Right lobe of liver (tissue), 6 donors: Measurements from ENCODE around the gene KCNQ5. TPM values are rescaled to one million over a fixed set of nuclear protein-coding genes. Genes with fewer than 3 reads are reported as not detected.

Experiments
- ATAC-seq, 4 donors: fragments of 200-7000 bp; cut with Tn5 transposase; one replicate each; pipeline ENCODE4 v1.9.1; 2020; ENCODE audit warnings: mild to moderate bottlenecking in 4 of 4, moderate library complexity in 4 of 4
- DNase-seq, 3 donors: peaks; one replicate each; pipeline ENCODE4 v3.0.0-alpha.2; 2020
- H3K27ac ChIP-seq, 3 donors: fragments of 200-600 bp; one replicate each; pipeline ENCODE4 v1.8.0; 2022
- H3K27me3 ChIP-seq, 2 donors: fragments of 200-600 bp; one replicate each; pipeline ENCODE4 v1.8.0; 2022
- H3K36me3 ChIP-seq, 4 donors: fragments of 200-600 bp; sonication (generic) in 1 of 4; one replicate each; pipeline versions ENCODE4 v1.5.1 to v1.8.0; 2017 to 2022; ENCODE audit warnings: control low read depth in 1 of 4
- H3K4me1 ChIP-seq, 4 donors: fragments of 200-600 bp; sonication (generic) in 1 of 4; one replicate each; pipeline versions ENCODE4 v1.5.1 to v1.8.0; 2017 to 2022; ENCODE audit warnings: control low read depth in 1 of 4
- H3K4me3 ChIP-seq, 3 donors: fragments of 200-600 bp; one replicate each; pipeline ENCODE4 v1.8.0; 2022
- H3K9me3 ChIP-seq, 4 donors: fragments of 200-600 bp; sonication (generic) in 1 of 4; one replicate each; pipeline versions ENCODE4 v1.5.1 to v1.8.0; 2017 to 2022; ENCODE audit warnings: control low read depth in 1 of 4
- POLR2A ChIP-seq: fragments of 450-650 bp; IDR thresholded peaks from one replicate; pipeline ENCODE4 v1.6.1; 2017; ENCODE audit warnings: antibody characterized with exemption, mild to moderate bottlenecking
- WGBS: methylation state at CpG from one replicate; pipeline ENCODE4 v1.1.6; 2018; ENCODE audit warnings: low coverage, low lambda C conversion rate; ENCODE audit not compliant: insufficient coverage; ENCODE audit errors: missing lambda C conversion rate; 5-methylcytosine and 5-hydroxymethylcytosine counted together
- intact Hi-C, 2 donors: fragments of 100-400 bp; cut with DNase I; formaldehyde crosslinking; loops; one replicate each; pipeline versions ENCODE4 v1.11.2 to v1.14.1; 2022
- total RNA-seq, 6 experiments: library from RNA; depleted of rRNA in 2 of 6; stranded (reverse); fragments of >200 nt in 2 of 6; fragmentation: NEBNext Ultra II Directional in 3 of 6; extraction: Animal tissue kit (Norgen Biotek cat#: 25700) in 3 of 6; gene quantifications; one replicate each; pipeline versions ENCODE4 v1.1.0 to v1.2.4, GENCODE V29; 2016 to 2023
- TF ChIP-seq, protein P1 (sequence below), 4 donors: fragments of 200-600 bp in 3 of 4; fragments of 450-650 bp in 1 of 4; IDR thresholded peaks; one replicate each; pipeline versions ENCODE4 v1.5.1 to v1.8.0; 2016 to 2022; ENCODE audit warnings: antibody characterized with exemption in 4 of 4, mild to moderate bottlenecking in 2 of 4
- donor health status: DM: no; HTN: yes; CAD: no.
- donor health status: DM: no; HTN: no; CAD: no.
- donor health status: DM: no; HTN: no; CAD: no.
- donor health status: DM: no; HTN: yes; CAD: no.
- donor health status: DM: no; HTN: yes; CAD: no.

KCNQ5 gene
- total RNA-seq, 6 experiments from 2014 or later = 0.04 to 0.11 TPM; not detected in 4

DNA sequence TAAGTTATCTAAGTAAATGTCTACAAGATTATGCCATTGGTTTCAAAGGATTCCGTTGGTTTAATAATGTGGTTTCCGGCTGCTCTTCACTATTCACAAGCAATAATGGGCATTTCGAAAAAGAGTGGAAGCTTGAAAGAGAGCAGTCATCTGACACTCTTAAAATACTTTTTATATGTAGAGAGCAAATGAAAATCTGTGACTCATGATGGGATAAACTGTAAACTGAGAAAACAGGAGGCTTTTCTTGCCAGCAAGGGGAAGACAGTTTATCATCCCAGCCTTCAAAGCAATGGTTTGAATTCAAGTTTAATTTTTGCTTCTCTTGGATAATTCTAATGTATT, 457.7 kb downstream of the KCNQ5 start:
- intact Hi-C loops = no loop called here
- no peaks in the 10 kb centered on the region for H3K36me3 ChIP-seq

DNA sequence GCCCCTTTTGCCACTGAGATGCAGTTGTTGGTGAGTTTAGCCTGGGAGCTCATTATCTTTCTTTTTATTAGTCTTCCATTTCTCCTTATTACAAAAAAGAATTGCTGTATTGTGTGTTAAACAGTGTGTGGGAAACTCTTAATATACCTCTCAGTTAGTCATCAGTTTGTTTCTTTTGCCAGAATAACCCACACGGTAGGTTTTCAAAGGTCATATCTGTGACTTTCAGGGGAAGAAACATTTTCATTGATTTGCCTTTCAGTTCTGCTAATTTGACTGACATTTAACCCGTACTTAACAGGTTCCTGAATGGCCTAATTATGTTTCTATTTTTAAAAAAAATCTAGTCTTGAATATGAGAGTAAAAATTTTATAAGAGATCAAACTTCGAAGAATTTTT, 458.1 kb downstream of the KCNQ5 start:
- intact Hi-C loops = no loop called here
- WGBS = 32% methylated on average over 3 of the region's 3 CpGs
- no peaks in the 10 kb centered on the region for H3K4me1 ChIP-seq
- H3K9me3 ChIP-seq = no peaks in the 10 kb centered on the region
- H3K4me3 ChIP-seq = no peak overlapping the region
- ATAC-seq (no peak), DNase-seq (no peak)
- TF ChIP-seq, protein P1, sequence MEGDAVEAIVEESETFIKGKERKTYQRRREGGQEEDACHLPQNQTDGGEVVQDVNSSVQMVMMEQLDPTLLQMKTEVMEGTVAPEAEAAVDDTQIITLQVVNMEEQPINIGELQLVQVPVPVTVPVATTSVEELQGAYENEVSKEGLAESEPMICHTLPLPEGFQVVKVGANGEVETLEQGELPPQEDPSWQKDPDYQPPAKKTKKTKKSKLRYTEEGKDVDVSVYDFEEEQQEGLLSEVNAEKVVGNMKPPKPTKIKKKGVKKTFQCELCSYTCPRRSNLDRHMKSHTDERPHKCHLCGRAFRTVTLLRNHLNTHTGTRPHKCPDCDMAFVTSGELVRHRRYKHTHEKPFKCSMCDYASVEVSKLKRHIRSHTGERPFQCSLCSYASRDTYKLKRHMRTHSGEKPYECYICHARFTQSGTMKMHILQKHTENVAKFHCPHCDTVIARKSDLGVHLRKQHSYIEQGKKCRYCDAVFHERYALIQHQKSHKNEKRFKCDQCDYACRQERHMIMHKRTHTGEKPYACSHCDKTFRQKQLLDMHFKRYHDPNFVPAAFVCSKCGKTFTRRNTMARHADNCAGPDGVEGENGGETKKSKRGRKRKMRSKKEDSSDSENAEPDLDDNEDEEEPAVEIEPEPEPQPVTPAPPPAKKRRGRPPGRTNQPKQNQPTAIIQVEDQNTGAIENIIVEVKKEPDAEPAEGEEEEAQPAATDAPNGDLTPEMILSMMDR (IDR thresholded peaks at IDR 0.05) = no peak
- no peak for TF ChIP-seq POLR2A
- no peaks in the 10 kb centered on the region for H3K27me3 ChIP-seq
- no peak overlapping the region for H3K27ac ChIP-seq
- H3K36me3 ChIP-seq = no peaks in the 10 kb centered on the region

More for the DNA sequence above, 457.7 kb downstream of the KCNQ5 start:
- ATAC-seq = no peak
- no peaks in the 10 kb centered on the region for H3K27me3 ChIP-seq
- no peaks in the 10 kb centered on the region for H3K9me3 ChIP-seq
- no peak for DNase-seq
- no peak overlapping the region for H3K4me3 ChIP-seq
- no peak overlapping the region for H3K27ac ChIP-seq
- 49% methylated on average over 3 of the region's 3 CpGs for WGBS
- no peaks in the 10 kb centered on the region for H3K4me1 ChIP-seq
- TF ChIP-seq, protein P1 (IDR thresholded peaks at IDR 0.05) = no peak
- TF ChIP-seq POLR2A = no peak

DNA sequence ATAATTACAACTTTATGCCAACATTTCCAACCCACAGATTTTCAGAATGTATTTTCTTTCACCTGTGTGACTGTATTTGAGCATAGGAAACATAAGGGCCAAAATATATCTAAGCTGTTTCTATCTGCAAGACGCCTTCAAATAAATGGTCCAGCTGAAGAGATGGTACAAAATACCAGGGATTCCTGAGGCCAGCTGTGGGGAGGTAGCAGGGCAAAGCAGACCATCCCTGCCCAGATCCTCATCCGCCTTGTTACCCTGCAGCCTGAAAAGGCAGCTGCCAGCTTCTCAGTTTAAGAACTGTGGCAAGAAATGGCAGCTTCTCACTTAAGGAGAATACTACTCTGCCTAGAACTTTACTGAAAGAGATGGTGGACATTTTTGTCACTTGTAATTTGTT, 460.1 kb downstream of the KCNQ5 start:
- intact Hi-C loops = no loop called here
- Histone ChIP-seq H3K36me3 (no peaks in the 10 kb centered on the region), H3K9me3 (no peaks in the 10 kb centered on the region), H3K4me3 (no peak overlapping the region), H3K4me1 (no peaks in the 10 kb centered on the region), H3K27me3 (no peaks in the 10 kb centered on the region), H3K27ac (no peak overlapping the region)
- no peak for DNase-seq
- 36% methylated on average over 2 of the region's 2 CpGs for WGBS
- no peak for ATAC-seq
- TF ChIP-seq POLR2A = no peak
- TF ChIP-seq, protein P1 (IDR thresholded peaks at IDR 0.05) = no peak

DNA sequence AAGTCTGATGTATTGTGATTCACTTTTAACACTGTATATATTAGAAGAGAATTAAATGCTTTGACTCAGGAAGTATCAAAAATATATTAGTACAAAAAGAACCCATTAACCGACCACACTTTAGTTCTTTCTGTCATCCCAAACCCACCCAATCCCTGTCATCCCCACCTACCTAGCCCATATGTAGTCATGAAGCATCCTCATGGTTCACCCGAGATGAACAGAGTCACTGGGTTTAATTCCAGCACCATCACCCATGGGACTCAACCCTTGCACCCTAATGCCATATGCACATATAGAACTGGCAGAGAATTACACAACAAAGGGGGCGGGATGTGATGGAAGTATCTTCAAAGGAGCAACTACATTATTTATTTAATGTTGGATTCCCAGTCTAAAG, 462.0 kb downstream of the KCNQ5 start:
- Histone ChIP-seq H3K4me3 (no peak overlapping the region), H3K27me3 (no peaks in the 10 kb centered on the region), H3K27ac (no peak overlapping the region), H3K4me1 (no peaks in the 10 kb centered on the region), H3K9me3 (no peaks in the 10 kb centered on the region), H3K36me3 (no peaks in the 10 kb centered on the region)
- WGBS = 47% methylated on average over 3 of the region's 3 CpGs
- TF ChIP-seq POLR2A = no peak
- TF ChIP-seq, protein P1 (IDR thresholded peaks at IDR 0.05) = no peak
- no peak for ATAC-seq
- DNase-seq = no peak
- intact Hi-C loops = no loop called here

DNA sequence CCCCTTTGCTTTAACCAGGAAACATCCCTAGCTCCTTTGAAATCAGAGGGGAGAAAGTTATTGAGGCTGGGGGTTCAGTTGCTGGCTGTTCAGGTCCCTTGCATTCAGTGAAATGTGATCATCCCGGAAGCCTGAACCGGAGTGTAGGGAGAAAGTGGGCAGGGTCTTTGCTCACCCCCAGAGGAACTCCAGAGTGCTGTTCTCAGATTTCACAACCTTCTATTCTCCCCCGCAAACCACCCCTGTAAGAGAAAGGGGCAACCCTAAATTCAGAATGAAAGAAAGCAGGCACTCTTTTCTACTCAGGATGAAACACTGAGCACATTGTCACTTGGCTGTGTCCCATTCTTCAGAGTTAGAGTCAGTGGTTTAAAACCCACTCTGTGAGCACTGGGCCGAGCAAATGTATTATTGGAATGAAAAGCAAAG, 463.6 kb downstream of the KCNQ5 start:
- TF ChIP-seq, protein P1 (IDR thresholded peaks at IDR 0.05) = no peak
- TF ChIP-seq POLR2A = no peak
- WGBS = 18% methylated on average over 4 of the region's 4 CpGs
- intact Hi-C loops = no loop called here

More for the DNA sequence above, 463.6 kb downstream of the KCNQ5 start:
- ATAC-seq = no peak
- Histone ChIP-seq H3K36me3 (no peaks in the 10 kb centered on the region), H3K4me1 (no peaks in the 10 kb centered on the region), H3K4me3 (no peak overlapping the region), H3K9me3 (no peaks in the 10 kb centered on the region), H3K27ac (no peak overlapping the region), H3K27me3 (no peaks in the 10 kb centered on the region)
- DNase-seq = no peak
